NOMO-1 treated with DMSO at 0.1 percent for 48 hours (cell line): ENCODE results near the gene CHRNG.

Experiments used
- DNase-seq: peaks from one replicate; lab custom pipeline; 2025; ENCODE audit not compliant: unreplicated experiment; lab: John Stamatoyannopoulos, UW

Gene CHRNG

DNA sequence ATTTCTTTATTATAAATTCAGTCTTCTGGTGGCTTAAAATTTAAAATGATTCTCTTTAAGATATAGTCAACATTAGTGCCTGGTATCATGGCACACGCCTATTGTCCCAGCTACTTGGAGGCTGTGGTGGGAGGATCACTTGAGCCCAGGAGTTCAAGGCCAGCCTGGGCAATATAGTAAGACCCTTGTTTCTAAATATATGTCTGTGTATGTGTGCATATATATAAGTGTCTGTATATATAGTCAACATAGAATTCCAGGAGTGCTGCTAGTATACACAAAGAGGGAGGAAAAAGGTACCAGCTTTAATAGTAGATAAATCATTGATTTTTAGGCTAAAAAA is 35.9 kb downstream of the CHRNG start:
- no peak for DNase-seq

- no peak for DNase-seq
Observed at GRCh38 chr2:232576995-232577394, 37.5 kb downstream of the CHRNG start.

GRCh38 chr2:232577841-232578240 is 38.3 kb downstream of the CHRNG start:
- DNase-seq, result no peak

- no peak for DNase-seq
Observed at GRCh38 chr2:232578626-232579025, 39.1 kb downstream of the CHRNG start.

- no peak for DNase-seq
Observed at GRCh38 chr2:232580648-232580981, 41.1 kb downstream of the CHRNG start.

GRCh38 chr2:232581725-232582124 is 42.2 kb downstream of the CHRNG start:
- DNase-seq, result no peak

- DNase-seq, result no peak
Observed at GRCh38 chr2:232584238-232584637, 44.7 kb downstream of the CHRNG start.

DNA sequence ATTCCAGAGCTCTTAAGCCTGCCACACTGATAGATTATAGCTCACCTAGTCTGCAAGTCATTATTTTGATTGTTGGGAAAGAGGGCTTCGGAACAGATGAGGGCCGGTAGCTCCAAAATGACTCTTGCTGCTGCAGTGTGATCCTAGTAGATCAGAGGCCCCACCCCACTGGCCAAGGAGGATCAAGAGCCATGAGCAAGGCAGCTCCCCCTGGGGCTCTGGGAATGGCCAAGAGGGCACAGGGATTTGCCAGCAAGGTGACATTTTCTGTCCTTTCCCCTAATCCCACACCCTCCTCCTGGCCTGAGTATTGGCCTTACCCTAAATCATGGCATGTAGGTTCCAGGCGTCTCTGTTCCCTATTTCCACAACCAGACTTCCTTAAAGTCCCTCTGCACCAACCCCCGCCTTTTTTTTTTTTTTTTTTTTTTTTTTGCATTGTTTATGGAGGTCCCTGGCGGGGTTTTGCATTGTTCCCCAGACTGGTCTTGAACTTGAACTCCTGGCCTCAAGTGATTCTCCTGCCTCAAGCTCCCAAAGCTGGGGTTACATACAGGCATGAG is 47.5 kb downstream of the CHRNG start:
- DNase-seq, result no peak

GRCh38 chr2:232587512-232587911 is 48.0 kb downstream of the CHRNG start:
- peak; percentile 12 for DNase-seq

DNA sequence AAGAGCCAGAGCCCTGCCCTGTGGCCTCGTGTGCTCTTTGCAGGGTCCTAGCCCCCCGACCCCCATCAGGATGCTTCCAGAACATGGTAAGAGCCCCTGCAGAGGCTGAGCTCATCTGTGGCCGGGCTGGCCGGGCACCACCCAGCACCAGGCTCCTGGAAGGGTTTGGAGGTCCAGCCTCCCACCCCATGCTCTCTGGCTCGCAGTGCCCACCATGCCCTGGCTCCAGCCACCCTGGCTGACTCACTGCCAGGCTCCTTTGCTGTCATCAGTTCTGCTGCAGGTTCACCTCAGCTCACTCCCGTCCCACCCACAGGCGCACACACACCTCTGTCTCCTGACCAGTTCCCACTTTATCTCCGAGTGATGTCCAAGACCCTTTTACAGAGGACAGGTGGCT is 48.5 kb downstream of the CHRNG start:
- DNase-seq, result no peak

DNA sequence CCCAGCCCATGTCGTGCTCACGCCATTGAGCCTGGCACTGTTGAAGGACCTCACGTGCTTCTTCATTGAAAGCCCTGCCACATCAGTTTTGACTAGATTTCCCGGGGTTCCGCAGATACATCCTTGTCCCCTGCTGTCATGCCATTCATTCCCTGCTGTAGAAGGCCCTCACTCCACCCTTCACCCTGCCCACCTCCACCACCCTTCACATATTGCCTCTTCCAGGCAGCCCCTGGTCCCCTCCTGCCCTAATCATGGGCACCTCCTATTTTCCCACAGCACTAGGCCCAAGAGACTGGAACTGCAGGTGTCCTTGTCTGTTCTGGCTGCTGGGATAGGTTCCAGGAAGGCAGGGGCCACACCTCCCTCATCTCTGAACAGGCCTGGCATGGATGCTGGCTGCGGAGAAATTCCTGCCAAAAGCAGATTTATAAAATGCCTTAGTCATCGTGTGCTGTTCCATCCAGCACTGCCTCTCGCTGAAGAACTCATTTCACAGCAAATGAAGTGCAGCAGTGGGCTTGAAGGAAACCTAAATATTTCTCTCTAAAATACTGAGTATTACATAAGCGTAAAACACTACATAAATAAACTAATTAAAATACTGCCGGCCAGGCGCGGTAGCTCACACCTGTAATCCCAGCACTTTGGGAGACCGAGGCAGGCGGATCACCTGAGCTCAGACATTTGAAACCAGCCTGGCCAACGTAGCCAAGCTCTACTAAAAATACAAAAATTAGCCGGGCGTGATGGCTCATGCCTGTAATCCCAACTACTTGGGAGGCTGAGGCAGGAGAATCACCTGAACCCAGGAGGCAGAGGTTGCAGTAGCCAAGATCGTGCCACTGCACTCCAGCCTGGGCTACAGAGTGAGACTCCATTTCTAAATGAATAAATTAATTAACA is 49.4 kb downstream of the CHRNG start:
- DNase-seq, result no peak

DNA sequence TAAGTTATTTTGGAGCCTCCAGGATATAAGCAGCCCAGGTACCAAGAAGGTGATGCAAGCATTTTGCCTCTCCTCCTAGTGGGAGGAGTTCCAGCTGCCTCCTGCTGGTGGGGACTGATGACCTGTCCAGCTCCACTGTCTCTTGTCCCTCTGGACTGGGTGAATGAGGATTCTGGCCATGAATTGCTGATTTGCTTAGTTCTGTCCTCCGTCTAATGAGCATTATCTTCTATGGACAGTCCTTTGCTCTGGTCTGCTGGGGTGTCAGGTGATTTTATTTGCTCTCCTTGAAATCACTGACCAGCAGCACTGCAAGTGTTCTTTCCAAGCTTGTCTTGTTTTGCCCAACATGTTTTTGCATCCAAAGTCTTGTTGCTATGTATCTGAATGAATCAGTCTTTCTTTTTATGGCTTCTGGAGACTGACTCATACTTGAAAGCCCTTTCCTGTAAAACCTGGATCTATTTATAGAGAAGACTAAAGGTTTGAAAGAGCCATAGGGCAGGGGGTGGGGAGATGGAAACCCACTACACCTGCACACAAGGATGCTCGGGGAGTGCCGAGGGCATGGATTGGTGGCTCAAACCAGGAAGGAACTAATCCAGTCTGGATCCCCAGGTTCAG is 53.4 kb downstream of the CHRNG start:
- no peak for DNase-seq

GRCh38 chr2:232593982-232594381 is 54.5 kb downstream of the CHRNG start:
- DNase-seq, result no peak
